ENCODE data around the gene POLD4. TPM values are rescaled to one million over a fixed set of nuclear protein-coding genes. Genes with fewer than 3 reads are reported as not detected.
A peak's percentile ranks its signal among the peaks of the same experiment; 100 is the strongest.

Gene POLD4
- polyA plus RNA-seq, 1 experiment = 119 TPM

GRCh38 chr11:67376063-67376820 is 22.9 kb upstream of the POLD4 start:
- ChIA-PET POLR2A (interaction anchor here (0.6 kb wide), 1 partner anchor 1521 kb away, joined by 5 read pairs; no protein-coding TSS in a partner anchor), CTCF (interaction anchor here (1.0 to 24.6 kb wide), 6 partner anchors 13 to 114 kb away, joined by 4 to 892 read pairs (median 8); partner anchors contain the start of genes GRK2, POLD4 and PPP1CA)
- DNase-seq (ENCODE audit: low read depth) = no peak
- Histone ChIP-seq H3K4me3 (ENCODE audit: low read depth, low read length) (no peak overlapping the region), H3K27me3 (ENCODE audit: control insufficient read depth, insufficient read depth, low read length) (no peaks in the 10 kb centered on the region), H3K36me3 (ENCODE audit: control insufficient read depth, insufficient read depth, low read length) (peaks cover 2% of the 10 kb centered on the region)
- no peak for TF ChIP-seq CTCF (IDR thresholded peaks at IDR 0.05; ENCODE audit: insufficient read depth, low read depth, low read length)

GRCh38 chr11:67375320-67376055 is 22.1 kb upstream of the POLD4 start:
- no peak for DNase-seq (ENCODE audit: low read depth)
- Histone ChIP-seq H3K27me3 (ENCODE audit: control insufficient read depth, insufficient read depth, low read length) (no peaks in the 10 kb centered on the region), H3K4me3 (ENCODE audit: low read depth, low read length) (no peak overlapping the region), H3K36me3 (ENCODE audit: control insufficient read depth, insufficient read depth, low read length) (peaks cover 2% of the 10 kb centered on the region)
- TF ChIP-seq CTCF (IDR thresholded peaks at IDR 0.05; ENCODE audit: insufficient read depth, low read depth, low read length) = no peak
- POLR2A ChIA-PET = interaction anchor here (0.6 to 0.7 kb wide), 2 partner anchors 22 to 180 kb away, joined by 12 to 13 read pairs; no protein-coding TSS in a partner anchor
- CTCF ChIA-PET = interaction anchor here (1.1 to 24.6 kb wide), 5 partner anchors 17 to 113 kb away, joined by 4 to 892 read pairs (median 10); partner anchors contain the start of genes GRK2, POLD4 and PPP1CA

GRCh38 chr11:67374571-67375281 is 21.4 kb upstream of the POLD4 start:
- peak overlapping the region; percentile 20 for H3K4me3 ChIP-seq (ENCODE audit: low read depth, low read length)
- CTCF ChIA-PET = interaction anchor here (1.1 to 24.6 kb wide), 6 partner anchors 7 to 57 kb away, joined by 3 to 892 read pairs (median 40); partner anchors contain the start of genes POLD4 and PPP1CA

More at GRCh38 chr11:67374571-67375281, 21.4 kb upstream of the POLD4 start:
- H3K36me3 ChIP-seq (ENCODE audit: control insufficient read depth, insufficient read depth, low read length) = peaks cover 2% of the 10 kb centered on the region
- no peak for DNase-seq (ENCODE audit: low read depth)
- TF ChIP-seq CTCF (IDR thresholded peaks at IDR 0.05; ENCODE audit: insufficient read depth, low read depth, low read length) = no peak
- POLR2A ChIA-PET = interaction anchor here (0.6 to 1.5 kb wide), 4 partner anchors 21 to 179 kb away, joined by 5 to 23 read pairs (median 12); partner anchors contain the start of gene PPP1CA
- H3K27me3 ChIP-seq (ENCODE audit: control insufficient read depth, insufficient read depth, low read length) = no peaks in the 10 kb centered on the region

All from BJ (cell line).